Chondrocyte (in vitro differentiated cells): ENCODE data around the gene WNT10A. TPM values are rescaled to one million over a fixed set of nuclear protein-coding genes. Genes with fewer than 3 reads are reported as not detected.

Experiments
- DNase-seq: peaks from one replicate; pipeline ENCODE4 v3.0.0; 2021; ENCODE audit warnings: mixed read lengths, low spot score
- H3K27ac Mint-ChIP-seq: one replicate; pipeline ENCODE4 v1.8.0; 2021; ENCODE audit warnings: mild to moderate bottlenecking, moderate library complexity, mixed read lengths; ENCODE audit not compliant: unreplicated experiment
- H3K27me3 Mint-ChIP-seq: 2 replicates; pipeline ENCODE4 v1.8.0; 2021; ENCODE audit warnings: low read depth, mixed read lengths
- H3K36me3 Mint-ChIP-seq: 2 replicates; pipeline ENCODE4 v1.8.0; 2021; ENCODE audit warnings: low read depth, mixed read lengths
- H3K4me1 Mint-ChIP-seq: 2 replicates; pipeline ENCODE4 v1.8.0; 2021; ENCODE audit warnings: low read depth, mild to moderate bottlenecking, mixed read lengths
- H3K4me3 Mint-ChIP-seq: one replicate; pipeline ENCODE4 v1.8.0; 2021; ENCODE audit warnings: mild to moderate bottlenecking, moderate library complexity, mixed read lengths; ENCODE audit not compliant: unreplicated experiment
- H3K9me3 Mint-ChIP-seq: 2 replicates; pipeline ENCODE4 v1.8.0; 2021; ENCODE audit warnings: low read depth, mixed read lengths
- CTCF ChIP-seq: fragments of 200-600 bp; sonication (generic); IDR thresholded peaks from 2 replicates; pipeline ENCODE4 v1.5.0; 2021; ENCODE audit warnings: antibody characterized with exemption, mild to moderate bottlenecking, moderate library complexity
- total RNA-seq: library from RNA; stranded (reverse); gene quantifications from 3 replicates; pipeline ENCODE4 v1.2.1, GENCODE V29; 2021

WNT10A gene
- total RNA-seq, 1 donor from 2014 or later, result not detected

GRCh38 chr2:218896501-218897393 is 16.1 kb downstream of the WNT10A start:
- Mint-ChIP-seq H3K36me3 (peaks cover 2% of the 10 kb centered on the region), H3K4me3 (no peak overlapping the region), H3K27ac (no peak overlapping the region), H3K27me3 (peaks cover 51% of the 10 kb centered on the region), H3K4me1 (peaks cover 19% of the 10 kb centered on the region), H3K9me3 (peaks cover 6% of the 10 kb centered on the region)
- TF ChIP-seq CTCF, result no peak
- DNase-seq, result no peak

- H3K36me3 Mint-ChIP-seq, result peaks cover 4% of the 10 kb centered on the region
- peaks cover 6% of the 10 kb centered on the region for H3K9me3 Mint-ChIP-seq
- H3K4me3 Mint-ChIP-seq, result no peak overlapping the region
- peaks cover 59% of the 10 kb centered on the region for H3K27me3 Mint-ChIP-seq
- DNase-seq, result no peak
- peaks cover 19% of the 10 kb centered on the region for H3K4me1 Mint-ChIP-seq
- no peak for TF ChIP-seq CTCF
- no peak overlapping the region for H3K27ac Mint-ChIP-seq
Observed at GRCh38 chr2:218897394-218898108, 16.9 kb downstream of the WNT10A start.

- TF ChIP-seq CTCF, result peak; percentile 99
- no peak for DNase-seq
- H3K27ac Mint-ChIP-seq, result no peak overlapping the region
- peak overlapping the region; percentile 42 for H3K4me3 Mint-ChIP-seq
- peaks cover 6% of the 10 kb centered on the region for H3K9me3 Mint-ChIP-seq
- peaks cover 16% of the 10 kb centered on the region for H3K4me1 Mint-ChIP-seq
- peaks cover 63% of the 10 kb centered on the region for H3K27me3 Mint-ChIP-seq
- H3K36me3 Mint-ChIP-seq, result peaks cover 4% of the 10 kb centered on the region
Observed at GRCh38 chr2:218898109-218898878, 17.6 kb downstream of the WNT10A start.

GRCh38 chr2:218899147-218899546 is 18.5 kb downstream of the WNT10A start:
- peaks cover 4% of the 10 kb centered on the region for H3K36me3 Mint-ChIP-seq
- H3K4me1 Mint-ChIP-seq, result peaks cover 16% of the 10 kb centered on the region
- no peak overlapping the region for H3K4me3 Mint-ChIP-seq
- DNase-seq, result no peak
- H3K27me3 Mint-ChIP-seq, result peaks cover 61% of the 10 kb centered on the region
- H3K27ac Mint-ChIP-seq, result no peak overlapping the region
- TF ChIP-seq CTCF, result no peak
- H3K9me3 Mint-ChIP-seq, result peaks cover 6% of the 10 kb centered on the region

GRCh38 chr2:218902427-218902826 is 21.8 kb downstream of the WNT10A start:
- Mint-ChIP-seq H3K4me1 (peaks cover 8% of the 10 kb centered on the region), H3K36me3 (peaks cover 2% of the 10 kb centered on the region), H3K9me3 (peaks cover 6% of the 10 kb centered on the region), H3K27ac (no peak overlapping the region), H3K4me3 (no peak overlapping the region), H3K27me3 (peaks cover 54% of the 10 kb centered on the region)
- no peak for TF ChIP-seq CTCF
- DNase-seq, result no peak
